HUES48 (cell line): Measurements from ENCODE around the gene PTGIS.

Experiments
- H3K27ac ChIP-seq: one replicate; pipeline ENCODE4 v1.7.0; 2013; ENCODE audit warnings: low read depth, low read length, inconsistent platforms
- H3K27me3 ChIP-seq: 2 replicates; pipeline ENCODE4 v1.6.1; 2013; ENCODE audit warnings: mild to moderate bottlenecking, low read length; ENCODE audit not compliant: control insufficient read depth, insufficient read depth
- H3K36me3 ChIP-seq: 2 replicates; pipeline ENCODE4 v1.6.1; 2013; ENCODE audit warnings: low read length; ENCODE audit not compliant: control insufficient read depth, insufficient read depth
- H3K4me1 ChIP-seq: 2 replicates; pipeline ENCODE4 v1.6.1; 2013; ENCODE audit warnings: mild to moderate bottlenecking, low read length; ENCODE audit not compliant: control insufficient read depth, insufficient read depth
- H3K4me3 ChIP-seq: 2 replicates; pipeline ENCODE4 v1.5.1; 2013; ENCODE audit warnings: mild to moderate bottlenecking, low read depth, low read length
- H3K9ac ChIP-seq: 2 replicates; pipeline ENCODE4 v1.6.1; 2013; ENCODE audit warnings: mild to moderate bottlenecking, low read depth, low read length, moderate library complexity
- H3K9me3 ChIP-seq: 2 replicates; pipeline ENCODE4 v1.6.1; 2013; ENCODE audit warnings: low read length; ENCODE audit not compliant: control insufficient read depth, insufficient read depth

PTGIS gene

GRCh38 chr20:49459684-49460083, 108.3 kb downstream of the PTGIS start:
- no peak overlapping the region for H3K9ac ChIP-seq
- no peaks in the 10 kb centered on the region for H3K27me3 ChIP-seq
- H3K27ac ChIP-seq, result no peak overlapping the region
- H3K9me3 ChIP-seq, result no peaks in the 10 kb centered on the region
- H3K4me1 ChIP-seq, result no peaks in the 10 kb centered on the region
- no peak overlapping the region for H3K4me3 ChIP-seq
- no peaks in the 10 kb centered on the region for H3K36me3 ChIP-seq

- no peaks in the 10 kb centered on the region for H3K36me3 ChIP-seq
- H3K27ac ChIP-seq, result no peak overlapping the region
- H3K4me3 ChIP-seq, result no peak overlapping the region
- H3K27me3 ChIP-seq, result no peaks in the 10 kb centered on the region
- H3K4me1 ChIP-seq, result no peaks in the 10 kb centered on the region
- H3K9ac ChIP-seq, result no peak overlapping the region
- no peaks in the 10 kb centered on the region for H3K9me3 ChIP-seq
These were observed 110.5 kb downstream of the PTGIS start for GRCh38 chr20:49457444-49457843.

GRCh38 chr20:49456646-49457045, 111.3 kb downstream of the PTGIS start:
- Histone ChIP-seq H3K27me3 (no peaks in the 10 kb centered on the region), H3K4me3 (no peak overlapping the region), H3K27ac (no peak overlapping the region), H3K9ac (no peak overlapping the region), H3K9me3 (no peaks in the 10 kb centered on the region), H3K4me1 (no peaks in the 10 kb centered on the region), H3K36me3 (no peaks in the 10 kb centered on the region)

GRCh38 chr20:49455691-49456090, 112.2 kb downstream of the PTGIS start:
- H3K9ac ChIP-seq, result no peak overlapping the region
- no peaks in the 10 kb centered on the region for H3K4me1 ChIP-seq
- no peaks in the 10 kb centered on the region for H3K9me3 ChIP-seq
- no peak overlapping the region for H3K27ac ChIP-seq
- H3K27me3 ChIP-seq, result no peaks in the 10 kb centered on the region
- H3K4me3 ChIP-seq, result no peak overlapping the region
- H3K36me3 ChIP-seq, result no peaks in the 10 kb centered on the region
